Stimulated activated CD4-positive, alpha-beta T cell treated with anti-CD3 and anti-CD28 coated beads, TNF-alpha, amount 100 ng/mL, for 4 hours (primary cell): Measurements from ENCODE around the gene DPH7.
"Not testable (repeated sequence)": the region's sequence is repeated elsewhere in the genome, so short reads cannot be mapped to it uniquely, and the experiment has no call there.

Experiments
- DNase-seq, 3 experiments: peaks; one replicate each; pipeline ENCODE4 v3.0.0-alpha.2; 2020; ENCODE audit warnings: low read depth in 3 of 3

DPH7 gene

GRCh38 chr9:137519553-137519952 lies 59.2 kb downstream of the DPH7 start:
- no peak for DNase-seq

- DNase-seq: not testable (repeated sequence)
Measured at GRCh38 chr9:137518661-137519459, 59.9 kb downstream of the DPH7 start.

GRCh38 chr9:137516144-137516917 lies 62.4 kb downstream of the DPH7 start:
- DNase-seq: no peak

- no peak for DNase-seq
Measured at GRCh38 chr9:137515338-137515724, 63.4 kb downstream of the DPH7 start.

DNA sequence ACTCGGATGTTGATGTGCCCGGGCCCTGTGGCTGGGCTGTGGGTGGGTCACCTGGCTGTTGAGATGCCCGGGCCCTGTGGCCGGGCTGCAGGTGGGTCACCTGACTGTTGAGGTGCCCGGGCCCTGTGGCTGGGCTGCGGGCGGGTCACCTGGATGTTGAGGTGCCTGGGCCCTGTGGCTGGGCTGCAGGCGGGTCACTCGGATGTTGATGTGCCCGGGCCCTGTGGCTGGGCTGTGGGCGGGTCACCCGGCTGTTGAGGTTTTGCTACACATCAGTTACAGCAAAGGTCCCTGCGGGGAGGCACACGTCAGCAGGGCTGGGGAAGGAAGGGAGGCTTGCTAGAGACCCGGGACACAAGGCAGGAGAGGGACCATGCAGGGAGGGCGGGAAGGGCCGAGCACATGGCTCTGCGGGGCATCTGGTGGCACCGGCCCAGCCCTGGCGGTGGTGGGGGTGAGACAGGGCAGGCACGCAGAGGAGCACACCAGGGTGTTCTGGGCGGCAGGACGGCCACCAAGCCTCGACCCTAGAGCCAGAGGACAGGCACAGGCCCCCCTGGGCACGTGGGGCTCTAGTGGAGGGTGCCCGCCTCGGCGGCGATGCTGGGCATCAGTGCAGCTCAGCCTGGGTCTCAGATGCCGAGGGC lies 63.9 kb downstream of the DPH7 start:
- no peak for DNase-seq

DNA sequence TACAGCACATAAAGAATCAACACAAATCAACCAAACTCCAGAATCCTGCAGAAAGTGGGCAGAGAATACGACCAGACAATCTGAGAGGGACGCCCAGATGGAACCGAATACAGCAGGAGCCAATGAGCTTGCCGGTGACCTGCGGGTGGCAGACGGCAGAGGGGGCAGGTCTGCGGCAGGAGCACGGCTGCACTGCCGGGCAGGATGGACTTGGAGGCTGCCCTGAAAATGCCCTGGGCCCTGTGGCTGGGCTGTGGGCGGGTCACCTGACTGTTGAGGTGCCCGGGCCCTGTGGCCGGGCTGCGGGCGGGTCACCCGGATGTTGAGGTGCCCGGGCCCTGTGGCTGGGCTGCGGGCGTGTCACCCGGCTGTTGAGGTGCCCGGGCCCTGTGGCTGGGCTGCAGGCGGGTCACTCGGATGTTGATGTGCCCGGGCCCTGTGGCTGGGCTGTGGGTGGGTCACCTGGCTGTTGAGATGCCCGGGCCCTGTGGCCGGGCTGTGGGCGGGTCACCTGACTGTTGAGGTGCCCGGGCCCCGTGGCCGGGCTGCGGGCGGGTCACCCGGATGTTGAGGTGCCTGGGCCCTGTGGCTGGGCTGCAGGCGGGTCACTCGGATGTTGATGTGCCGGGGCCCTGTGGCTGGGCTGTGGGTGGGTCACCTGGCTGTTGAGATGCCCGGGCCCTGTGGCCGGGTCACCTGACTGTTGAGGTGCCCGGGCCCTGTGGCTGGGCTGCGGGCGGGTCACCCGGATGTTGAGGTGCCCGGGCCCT lies 64.7 kb downstream of the DPH7 start:
- not testable (repeated sequence) for DNase-seq

GRCh38 chr9:137513136-137513535 lies 65.6 kb downstream of the DPH7 start:
- not testable (repeated sequence) for DNase-seq

DNA sequence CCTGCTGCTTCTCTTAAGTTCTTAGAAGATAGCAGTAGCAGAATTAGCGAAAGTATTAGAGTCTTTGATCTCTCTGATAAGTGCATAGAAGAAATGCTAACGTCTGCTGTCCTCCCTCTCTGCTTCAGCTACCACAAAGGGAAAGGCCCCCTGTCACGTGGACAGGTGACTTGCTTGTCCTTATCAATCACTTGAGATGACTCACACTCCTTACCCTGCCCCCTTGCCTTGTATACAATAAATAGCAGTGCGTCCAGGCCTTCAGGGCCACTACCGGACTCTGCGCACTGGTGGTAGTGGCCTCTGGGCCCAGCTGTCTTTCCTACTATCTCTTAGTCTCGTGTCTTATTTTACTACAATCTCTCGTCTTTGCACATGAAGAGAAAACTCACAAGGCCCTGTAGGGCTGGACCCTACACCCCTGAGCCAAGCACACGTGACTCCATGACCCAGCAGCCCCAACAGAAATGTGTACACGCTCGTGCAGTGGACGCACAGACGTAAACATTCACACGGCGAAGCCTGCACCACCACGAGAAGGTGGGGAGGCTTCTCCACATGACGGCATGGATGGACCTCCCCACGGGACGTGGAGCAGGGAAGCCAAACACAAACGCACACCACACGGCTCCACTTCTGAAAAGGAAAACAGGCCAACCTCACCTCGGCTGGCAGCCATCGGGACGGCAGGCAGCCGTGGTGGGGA lies 66.8 kb downstream of the DPH7 start:
- no peak for DNase-seq

DNA sequence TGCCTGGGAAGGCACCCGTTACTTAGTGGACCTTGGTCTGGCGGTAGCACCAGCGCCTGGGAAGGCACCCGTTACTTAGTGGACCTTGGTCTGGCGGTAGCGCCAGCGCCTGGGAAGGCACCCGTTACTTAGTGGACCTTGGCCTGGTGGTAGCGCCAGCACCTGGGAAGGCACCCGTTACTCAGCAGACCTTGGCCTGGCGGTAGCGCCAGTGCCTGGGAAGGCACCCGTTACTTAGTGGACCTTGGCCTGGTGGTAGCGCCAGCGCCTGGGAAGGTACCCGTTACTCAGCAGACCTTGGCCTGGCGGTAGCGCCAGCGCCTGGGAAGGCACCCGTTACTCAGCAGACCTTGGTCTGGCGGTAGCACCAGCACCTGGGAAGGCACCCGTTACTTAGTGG lies 67.6 kb downstream of the DPH7 start:
- DNase-seq: not testable (repeated sequence)

- no peak for DNase-seq
Measured at GRCh38 chr9:137509198-137509597, 69.5 kb downstream of the DPH7 start.

GRCh38 chr9:137506702-137507171 lies 72.0 kb downstream of the DPH7 start:
- no peak for DNase-seq

DNA sequence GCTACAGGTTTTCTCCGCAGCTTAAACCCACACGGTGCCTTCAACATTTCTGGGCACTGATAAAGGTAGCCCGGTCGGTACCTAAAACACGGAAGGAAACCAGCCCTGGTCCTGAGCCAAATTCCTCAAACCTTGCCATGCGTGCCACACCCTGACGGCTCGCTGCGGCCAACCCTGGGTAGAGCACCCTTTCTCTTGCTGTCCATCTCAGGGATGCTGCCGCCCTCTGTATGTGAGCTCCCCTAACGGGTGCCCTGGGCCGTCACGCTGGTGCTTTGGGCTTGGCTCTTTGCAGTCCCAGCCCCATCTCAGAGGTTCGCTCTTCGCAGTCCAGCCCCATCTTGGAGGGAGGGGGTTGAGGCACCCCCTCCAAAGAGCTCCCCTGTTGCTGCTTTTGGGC lies 72.5 kb downstream of the DPH7 start:
- DNase-seq: no peak

DNA sequence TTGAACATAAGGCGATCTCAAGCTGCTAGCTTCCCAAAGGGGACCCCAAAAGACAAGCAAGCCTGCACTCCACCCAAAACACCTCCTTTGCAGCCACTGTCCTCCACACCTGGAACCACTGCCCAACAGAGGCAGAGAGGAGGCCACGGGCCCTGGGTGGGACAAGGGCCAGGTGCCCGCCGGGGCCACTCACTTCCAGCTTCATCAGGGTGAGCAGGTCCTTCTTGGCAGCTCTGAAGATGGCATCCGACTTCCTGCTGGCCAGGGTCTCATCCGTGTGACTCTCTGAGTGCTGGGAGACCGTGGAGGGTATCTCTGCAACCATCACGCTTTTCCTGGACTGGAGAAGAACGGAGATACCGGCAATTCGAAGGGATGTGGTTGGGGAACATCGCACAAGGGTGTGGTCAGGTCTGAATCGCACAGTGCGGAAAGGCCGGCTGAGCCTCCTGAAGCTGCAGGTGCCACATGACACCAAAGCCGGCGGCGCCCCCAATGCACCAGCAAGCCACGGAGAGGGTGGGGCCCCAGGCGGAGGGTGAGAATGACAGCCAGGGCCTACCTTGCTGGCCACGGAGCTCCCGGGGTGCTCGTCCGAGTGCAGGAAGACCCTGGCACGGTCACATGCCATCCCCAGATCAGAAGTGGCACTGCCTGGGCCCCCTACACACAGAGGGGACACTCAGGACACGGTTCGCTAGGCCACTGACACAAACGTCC lies 73.1 kb downstream of the DPH7 start:
- no peak for DNase-seq
